Neural crest cell (in vitro differentiated cells): ENCODE results near the gene MYT1. TPM values are rescaled to one million over a fixed set of nuclear protein-coding genes. Genes with fewer than 3 reads are reported as not detected.

Source experiments
- DNase-seq: peaks from one replicate; pipeline ENCODE4 v3.0.0; 2021; ENCODE audit warnings: low read depth, mixed read lengths, low spot score
- H3K27ac Mint-ChIP-seq: one replicate; pipeline ENCODE4 v1.8.0; 2021; ENCODE audit warnings: mild to moderate bottlenecking, mixed read lengths; ENCODE audit not compliant: unreplicated experiment
- H3K27me3 Mint-ChIP-seq: 2 replicates; pipeline ENCODE4 v1.8.0; 2021; ENCODE audit warnings: low read depth, mild to moderate bottlenecking, mixed read lengths
- H3K36me3 Mint-ChIP-seq: 2 replicates; pipeline ENCODE4 v1.8.0; 2021; ENCODE audit warnings: low read depth, mild to moderate bottlenecking, mixed read lengths
- H3K4me1 Mint-ChIP-seq: 2 replicates; pipeline ENCODE4 v1.8.0; 2021; ENCODE audit warnings: mixed read lengths
- H3K4me3 Mint-ChIP-seq: one replicate; pipeline ENCODE4 v1.8.0; 2021; ENCODE audit warnings: mild to moderate bottlenecking, mixed read lengths
- H3K9me3 Mint-ChIP-seq: 2 replicates; pipeline ENCODE4 v1.8.0; 2021; ENCODE audit warnings: mixed read lengths
- total RNA-seq: library from RNA; stranded (reverse); gene quantifications from 2 replicates; pipeline ENCODE4 v1.2.1, GENCODE V29; 2021
- TF ChIP-seq, protein P1 (sequence below): fragments of 200-600 bp; sonication (generic); conservative IDR thresholded peaks from 2 replicates; pipeline ENCODE4 v1.5.0; 2021; ENCODE audit warnings: antibody characterized with exemption, mild to moderate bottlenecking

Gene MYT1
- total RNA-seq, 1 donor from 2014 or later, result 4.3 TPM

GRCh38 chr20:64253000-64253383 is 88.7 kb downstream of the MYT1 start:
- TF ChIP-seq, protein P1, sequence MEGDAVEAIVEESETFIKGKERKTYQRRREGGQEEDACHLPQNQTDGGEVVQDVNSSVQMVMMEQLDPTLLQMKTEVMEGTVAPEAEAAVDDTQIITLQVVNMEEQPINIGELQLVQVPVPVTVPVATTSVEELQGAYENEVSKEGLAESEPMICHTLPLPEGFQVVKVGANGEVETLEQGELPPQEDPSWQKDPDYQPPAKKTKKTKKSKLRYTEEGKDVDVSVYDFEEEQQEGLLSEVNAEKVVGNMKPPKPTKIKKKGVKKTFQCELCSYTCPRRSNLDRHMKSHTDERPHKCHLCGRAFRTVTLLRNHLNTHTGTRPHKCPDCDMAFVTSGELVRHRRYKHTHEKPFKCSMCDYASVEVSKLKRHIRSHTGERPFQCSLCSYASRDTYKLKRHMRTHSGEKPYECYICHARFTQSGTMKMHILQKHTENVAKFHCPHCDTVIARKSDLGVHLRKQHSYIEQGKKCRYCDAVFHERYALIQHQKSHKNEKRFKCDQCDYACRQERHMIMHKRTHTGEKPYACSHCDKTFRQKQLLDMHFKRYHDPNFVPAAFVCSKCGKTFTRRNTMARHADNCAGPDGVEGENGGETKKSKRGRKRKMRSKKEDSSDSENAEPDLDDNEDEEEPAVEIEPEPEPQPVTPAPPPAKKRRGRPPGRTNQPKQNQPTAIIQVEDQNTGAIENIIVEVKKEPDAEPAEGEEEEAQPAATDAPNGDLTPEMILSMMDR, result no peak
- Mint-ChIP-seq H3K36me3 (no peaks in the 10 kb centered on the region), H3K4me3 (peak overlapping the region; percentile 13), H3K4me1 (peaks cover 20% of the 10 kb centered on the region), H3K27me3 (peaks cover 36% of the 10 kb centered on the region), H3K27ac (no peak overlapping the region), H3K9me3 (no peaks in the 10 kb centered on the region)
- DNase-seq, result no peak

GRCh38 chr20:64253443-64253842 is 89.2 kb downstream of the MYT1 start:
- peak overlapping the region; percentile 74 for H3K4me3 Mint-ChIP-seq

GRCh38 chr20:64254156-64254555 is 89.9 kb downstream of the MYT1 start:
- H3K27me3 Mint-ChIP-seq, result peaks cover 36% of the 10 kb centered on the region
- peak overlapping the region; percentile 83 for H3K4me3 Mint-ChIP-seq
- no peaks in the 10 kb centered on the region for H3K36me3 Mint-ChIP-seq
- TF ChIP-seq, protein P1, result no peak
- H3K4me1 Mint-ChIP-seq, result peaks cover 30% of the 10 kb centered on the region
- no peak overlapping the region for H3K27ac Mint-ChIP-seq
- DNase-seq, result no peak
- H3K9me3 Mint-ChIP-seq, result no peaks in the 10 kb centered on the region

More at GRCh38 chr20:64253443-64253842, 89.2 kb downstream of the MYT1 start:
- no peak for DNase-seq
- Mint-ChIP-seq H3K27ac (no peak overlapping the region), H3K36me3 (no peaks in the 10 kb centered on the region), H3K9me3 (no peaks in the 10 kb centered on the region), H3K27me3 (peaks cover 36% of the 10 kb centered on the region), H3K4me1 (peaks cover 24% of the 10 kb centered on the region)
- TF ChIP-seq, protein P1, result no peak

DNA sequence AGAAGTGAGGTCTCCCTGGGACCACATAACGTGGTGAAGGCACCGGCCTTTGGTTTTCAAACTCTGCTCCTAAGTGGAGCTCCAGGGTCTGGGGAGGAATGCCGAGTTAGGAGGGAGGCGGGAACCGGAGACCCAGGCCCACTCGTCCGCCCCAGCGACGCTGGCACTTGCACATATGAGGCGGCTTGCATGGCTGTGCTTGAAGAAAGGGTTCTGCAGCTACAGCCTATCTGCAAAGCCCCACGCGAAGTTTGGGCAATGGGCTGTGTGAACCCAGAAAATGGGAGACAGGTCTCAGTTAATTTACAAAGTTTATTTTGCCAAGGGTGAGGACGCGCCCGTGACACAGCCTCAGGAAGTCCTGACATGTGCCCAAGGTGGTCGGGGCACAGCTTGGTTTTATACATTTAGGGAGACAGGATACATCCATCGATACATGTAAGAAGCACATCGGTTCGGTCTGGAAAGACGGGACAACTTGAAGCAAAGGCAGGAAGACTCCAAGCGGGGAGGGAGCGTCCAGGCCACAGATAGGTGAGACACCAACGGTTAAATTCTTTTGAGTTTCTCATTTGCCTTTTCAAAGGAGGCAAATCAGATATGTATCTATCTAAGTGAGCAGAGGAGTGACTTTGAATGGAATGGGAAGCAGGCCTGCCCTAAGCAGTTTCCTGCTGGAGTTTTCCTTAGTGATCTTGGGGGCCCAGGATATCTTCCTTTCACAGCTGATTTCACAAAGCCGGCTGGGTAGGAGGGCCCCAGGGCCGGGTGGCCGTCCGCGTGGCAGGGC is 90.5 kb downstream of the MYT1 start:
- H3K36me3 Mint-ChIP-seq, result no peaks in the 10 kb centered on the region
- H3K9me3 Mint-ChIP-seq, result no peaks in the 10 kb centered on the region
- DNase-seq, result no peak
- TF ChIP-seq, protein P1, result no peak
- peak overlapping the region; percentile 83 for H3K4me3 Mint-ChIP-seq
- H3K27me3 Mint-ChIP-seq, result peaks cover 31% of the 10 kb centered on the region
- H3K4me1 Mint-ChIP-seq, result peaks cover 30% of the 10 kb centered on the region
- no peak overlapping the region for H3K27ac Mint-ChIP-seq

GRCh38 chr20:64255361-64256281 is 91.4 kb downstream of the MYT1 start, which contains the start of gene PCMTD2:
PCMTD2 (plus strand) TSS chr20:64255748; CDS start chr20:64259966, 4,218 bp downstream.
- peaks cover 30% of the 10 kb centered on the region for H3K4me1 Mint-ChIP-seq

More at GRCh38 chr20:64255361-64256281, 91.4 kb downstream of the MYT1 start, which contains the start of gene PCMTD2:
- TF ChIP-seq, protein P1, result peak; percentile 22
- peak within 1 kb of the TSS; percentile 97 for H3K27ac Mint-ChIP-seq
- H3K27me3 Mint-ChIP-seq, result peaks cover 22% of the 10 kb centered on the region
- H3K4me3 Mint-ChIP-seq, result peak within 1 kb of the TSS; percentile 96
- no peaks in the 10 kb centered on the region for H3K36me3 Mint-ChIP-seq
- peak; percentile 76 for DNase-seq
- no peaks in the 10 kb centered on the region for H3K9me3 Mint-ChIP-seq
